Measurements from ENCODE around the gene RHBDD1.

The RHBDD1 gene

DNA sequence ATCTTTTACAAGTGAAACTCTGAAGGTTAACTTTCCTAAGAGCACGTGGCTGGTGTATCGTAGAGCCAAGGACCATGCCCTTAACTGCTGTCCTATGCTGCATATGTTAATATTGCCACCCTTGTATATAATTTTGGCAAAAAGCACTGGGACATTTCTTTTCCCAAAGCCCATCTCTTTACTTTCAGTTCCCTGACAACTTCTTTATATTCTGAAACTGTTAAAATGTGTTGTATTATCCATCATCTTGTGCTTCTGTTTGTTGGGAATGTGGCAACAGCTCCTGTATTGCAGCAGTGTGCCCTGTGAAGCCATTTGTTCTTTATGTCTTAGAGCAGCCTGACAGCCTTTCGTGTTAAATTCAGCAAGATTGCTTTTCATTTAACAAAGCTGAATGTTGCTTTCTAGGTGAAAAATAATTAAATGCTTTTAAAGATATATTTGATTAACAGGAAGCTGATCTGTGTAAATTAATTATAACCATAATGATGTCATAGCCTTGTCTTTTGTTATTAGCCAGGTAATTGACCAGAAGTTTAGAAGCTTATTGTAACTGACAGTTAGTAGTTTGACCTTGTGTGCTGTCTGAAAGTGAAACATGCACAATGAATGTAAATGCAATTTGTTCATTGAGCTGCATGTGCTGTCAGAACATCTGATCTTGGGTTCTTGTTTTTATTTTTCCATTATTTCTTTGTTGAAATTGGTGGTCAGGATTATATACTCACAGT is 9.7 kb downstream of the RHBDD1 start:
- no peaks in the 10 kb centered on the region for H3K9me2 ChIP-seq (replicated peaks; ENCODE audit: insufficient read depth, low read length)
- peak overlapping the region; percentile 0 for H3K4me2 ChIP-seq (ENCODE audit: low read depth, low read length, poor library complexity, severe bottlenecking)
- H2AFZ ChIP-seq (ENCODE audit: low read depth, low read length, severe bottlenecking), result no peak overlapping the region
- H4K20me1 ChIP-seq (ENCODE audit: low read depth, low read length), result no peaks in the 10 kb centered on the region
- no peak overlapping the region for H3K4me3 ChIP-seq (ENCODE audit: insufficient read depth, low read length, poor library complexity, severe bottlenecking)
- TF ChIP-seq, protein P1, sequence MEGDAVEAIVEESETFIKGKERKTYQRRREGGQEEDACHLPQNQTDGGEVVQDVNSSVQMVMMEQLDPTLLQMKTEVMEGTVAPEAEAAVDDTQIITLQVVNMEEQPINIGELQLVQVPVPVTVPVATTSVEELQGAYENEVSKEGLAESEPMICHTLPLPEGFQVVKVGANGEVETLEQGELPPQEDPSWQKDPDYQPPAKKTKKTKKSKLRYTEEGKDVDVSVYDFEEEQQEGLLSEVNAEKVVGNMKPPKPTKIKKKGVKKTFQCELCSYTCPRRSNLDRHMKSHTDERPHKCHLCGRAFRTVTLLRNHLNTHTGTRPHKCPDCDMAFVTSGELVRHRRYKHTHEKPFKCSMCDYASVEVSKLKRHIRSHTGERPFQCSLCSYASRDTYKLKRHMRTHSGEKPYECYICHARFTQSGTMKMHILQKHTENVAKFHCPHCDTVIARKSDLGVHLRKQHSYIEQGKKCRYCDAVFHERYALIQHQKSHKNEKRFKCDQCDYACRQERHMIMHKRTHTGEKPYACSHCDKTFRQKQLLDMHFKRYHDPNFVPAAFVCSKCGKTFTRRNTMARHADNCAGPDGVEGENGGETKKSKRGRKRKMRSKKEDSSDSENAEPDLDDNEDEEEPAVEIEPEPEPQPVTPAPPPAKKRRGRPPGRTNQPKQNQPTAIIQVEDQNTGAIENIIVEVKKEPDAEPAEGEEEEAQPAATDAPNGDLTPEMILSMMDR (IDR thresholded peaks at IDR 0.05; ENCODE audit: insufficient read depth, low read length, poor library complexity, severe bottlenecking), result no peak
- TF ChIP-seq EZH2phosphoT487 (conservative IDR thresholded peaks at IDR 0.05; ENCODE audit: low read length), result no peak
- H3K27ac ChIP-seq (ENCODE audit: low read depth, low read length), result no peak overlapping the region
- peaks cover 11% of the 10 kb centered on the region; the same call in 1 of the 2 replicates for H3K36me3 ChIP-seq (ENCODE audit: low read length)
- H3F3A ChIP-seq (ENCODE audit: insufficient read depth), result no peaks in the 10 kb centered on the region
- no peaks in the 10 kb centered on the region; the same call in 1 of the 2 replicates for H3K9me3 ChIP-seq (ENCODE audit: insufficient read depth, low read length)
- H3K79me2 ChIP-seq (ENCODE audit: insufficient read depth, low read length), result peaks cover 27% of the 10 kb centered on the region
- H3K9ac ChIP-seq (ENCODE audit: low read length), result no peak overlapping the region
- no peaks in the 10 kb centered on the region for H3K27me3 ChIP-seq (ENCODE audit: low read length)

DNA sequence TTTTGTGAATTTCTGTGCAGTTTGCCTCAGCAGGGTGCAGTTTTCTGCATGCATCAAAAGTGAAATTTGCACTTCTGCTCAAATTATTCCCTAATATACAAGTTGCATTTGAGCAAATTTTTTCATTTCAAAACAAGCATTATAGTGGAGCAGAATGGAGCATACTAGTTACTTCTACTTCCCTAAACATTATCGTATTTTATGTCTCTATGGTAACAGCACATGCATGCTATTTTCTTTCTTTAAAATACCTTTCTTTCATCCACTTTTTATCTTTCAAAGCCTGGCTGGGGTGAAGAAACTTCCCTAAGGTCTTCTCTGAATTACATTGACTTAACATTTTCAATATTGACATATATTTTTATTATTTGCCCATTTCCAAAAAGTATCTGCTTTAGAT is 11.2 kb downstream of the RHBDD1 start:
- no peak overlapping the region for H2AFZ ChIP-seq (ENCODE audit: low read depth, low read length, severe bottlenecking)
- no peak overlapping the region for H3K4me3 ChIP-seq (ENCODE audit: insufficient read depth, low read length, poor library complexity, severe bottlenecking)
- H3K9me3 ChIP-seq (ENCODE audit: insufficient read depth, low read length), result no peaks in the 10 kb centered on the region
- no peaks in the 10 kb centered on the region for H3K9me2 ChIP-seq (replicated peaks; ENCODE audit: insufficient read depth, low read length)
- H3K36me3 ChIP-seq (ENCODE audit: low read length), result peaks cover 4% of the 10 kb centered on the region; the same call in 1 of the 2 replicates
- peaks cover 27% of the 10 kb centered on the region for H3K79me2 ChIP-seq (ENCODE audit: insufficient read depth, low read length)
- no peaks in the 10 kb centered on the region for H4K20me1 ChIP-seq (ENCODE audit: low read depth, low read length)
- H3K27ac ChIP-seq (ENCODE audit: low read depth, low read length), result no peak overlapping the region
- H3F3A ChIP-seq (ENCODE audit: insufficient read depth), result no peaks in the 10 kb centered on the region
- no peak for TF ChIP-seq EZH2phosphoT487 (conservative IDR thresholded peaks at IDR 0.05; ENCODE audit: low read length)
- TF ChIP-seq, protein P1 (IDR thresholded peaks at IDR 0.05; ENCODE audit: insufficient read depth, low read length, poor library complexity, severe bottlenecking), result no peak
- no peak overlapping the region for H3K9ac ChIP-seq (ENCODE audit: low read length)
- no peaks in the 10 kb centered on the region for H3K27me3 ChIP-seq (ENCODE audit: low read length)
- H3K4me2 ChIP-seq (ENCODE audit: low read depth, low read length, poor library complexity, severe bottlenecking), result no peak overlapping the region

DNA sequence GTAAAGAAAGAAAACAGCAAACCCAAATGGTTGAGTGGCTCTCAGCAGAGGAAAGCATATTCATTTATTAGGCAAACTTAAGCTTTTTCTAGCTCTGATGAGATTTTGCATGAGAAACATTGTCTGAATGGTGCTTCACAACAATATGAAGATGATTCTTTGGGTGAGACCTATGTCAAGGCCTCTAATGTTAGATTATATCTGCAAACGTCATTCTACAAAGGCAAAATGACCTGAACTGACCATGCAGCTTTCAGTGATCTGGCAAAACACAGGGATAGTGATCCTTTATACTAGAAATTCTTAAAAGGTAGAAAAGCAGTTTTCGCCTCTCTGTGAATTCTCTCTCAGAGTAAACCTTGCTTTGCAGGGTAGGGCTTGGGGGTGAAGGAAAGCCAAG is 11.7 kb downstream of the RHBDD1 start:
- Histone ChIP-seq H3K4me3 (ENCODE audit: insufficient read depth, low read length, poor library complexity, severe bottlenecking) (no peak overlapping the region), H3F3A (ENCODE audit: insufficient read depth) (no peaks in the 10 kb centered on the region), H3K9me3 (ENCODE audit: insufficient read depth, low read length) (no peaks in the 10 kb centered on the region), H3K9ac (ENCODE audit: low read length) (no peak overlapping the region), H2AFZ (ENCODE audit: low read depth, low read length, severe bottlenecking) (no peak overlapping the region), H3K27ac (ENCODE audit: low read depth, low read length) (no peak overlapping the region), H3K79me2 (ENCODE audit: insufficient read depth, low read length) (peaks cover 23% of the 10 kb centered on the region), H3K36me3 (ENCODE audit: low read length) (0 out of 2 replicates have a peak, but pooled peaks cover 1% of the 10 kb centered on the region), H3K27me3 (ENCODE audit: low read length) (no peaks in the 10 kb centered on the region), H3K9me2 (replicated peaks; ENCODE audit: insufficient read depth, low read length) (no peaks in the 10 kb centered on the region), H4K20me1 (ENCODE audit: low read depth, low read length) (no peaks in the 10 kb centered on the region), H3K4me2 (ENCODE audit: low read depth, low read length, poor library complexity, severe bottlenecking) (no peak overlapping the region)
- TF ChIP-seq, protein P1 (IDR thresholded peaks at IDR 0.05; ENCODE audit: insufficient read depth, low read length, poor library complexity, severe bottlenecking), result no peak
- no peak for TF ChIP-seq EZH2phosphoT487 (conservative IDR thresholded peaks at IDR 0.05; ENCODE audit: low read length)

Data from SU-DHL-6 (cell line).